ENCODE results near the gene TMEM86B. TPM values are rescaled to one million over a fixed set of nuclear protein-coding genes. Genes with fewer than 3 reads are reported as not detected.
A peak's percentile ranks its signal among the peaks of the same experiment; 100 is the strongest.
"Not testable (repeated sequence)": the region's sequence is repeated elsewhere in the genome, so short reads cannot be mapped to it uniquely, and the experiment has no call there.

TMEM86B gene
- total and polyA plus RNA-seq, 5 donors from 2014 or later: 0.25 to 13.3 (median 0.66) TPM; not detected in 1

- no peak overlapping the region for H3K4me3 Mint-ChIP-seq
- no peaks in the 10 kb centered on the region for H3K4me1 ChIP-seq (ENCODE audit: control insufficient read depth, insufficient read depth, low read length, poor library complexity, severe bottlenecking)
- H3K27ac Mint-ChIP-seq: no peak overlapping the region
- H3K27me3 Mint-ChIP-seq: no peaks in the 10 kb centered on the region
- no peak overlapping the region for H3K27ac ChIP-seq (ENCODE audit: insufficient read depth, low read length, poor library complexity, severe bottlenecking)
- no peak for ATAC-seq (ENCODE audit: low read depth in 2 of 2)
- no peak overlapping the region for H3K4me3 ChIP-seq (ENCODE audit: low read depth, low read length)
- no peaks in the 10 kb centered on the region for H3K27me3 ChIP-seq (ENCODE audit: control insufficient read depth, insufficient read depth, low read length)
- H3K36me3 Mint-ChIP-seq: peaks cover 17% of the 10 kb centered on the region
- H3K9me3 Mint-ChIP-seq: no peaks in the 10 kb centered on the region
- H3K36me3 ChIP-seq (ENCODE audit: control insufficient read depth, insufficient read depth, low read length): peaks cover 48% of the 10 kb centered on the region
- DNase-seq: no peak
- H3K9me3 ChIP-seq (ENCODE audit: control insufficient read depth in 2 of 2, low read length in 2 of 2): no peaks in the 10 kb centered on the region
- peaks cover 0 to 5% (median 0%) of the 10 kb centered on the region in 4 donors for H3K4me1 Mint-ChIP-seq
Measured at GRCh38 chr19:55228015-55228391, 560 bp downstream of the TMEM86B start.

- Histone ChIP-seq H3K27me3 (ENCODE audit: control insufficient read depth, insufficient read depth, low read length) (no peaks in the 10 kb centered on the region), H3K4me1 (ENCODE audit: control insufficient read depth, insufficient read depth, low read length, poor library complexity, severe bottlenecking) (no peaks in the 10 kb centered on the region), H3K36me3 (ENCODE audit: control insufficient read depth, insufficient read depth, low read length) (peaks cover 43% of the 10 kb centered on the region), H3K27ac (ENCODE audit: insufficient read depth, low read length, poor library complexity, severe bottlenecking) (no peak overlapping the region), H3K4me3 (ENCODE audit: low read depth, low read length) (no peak overlapping the region), H3K9me3 (ENCODE audit: control insufficient read depth in 2 of 2, low read length in 2 of 2) (no peaks in the 10 kb centered on the region)
- peak overlapping the region in 1 of 3 donors; percentile 74 for H3K27ac Mint-ChIP-seq
- H3K9me3 Mint-ChIP-seq: no peaks in the 10 kb centered on the region
- ATAC-seq (ENCODE audit: low read depth in 2 of 2) (no peak), DNase-seq (no peak)
- no peaks in the 10 kb centered on the region for H3K27me3 Mint-ChIP-seq
- H3K36me3 Mint-ChIP-seq: peaks cover 12% of the 10 kb centered on the region
- H3K4me3 Mint-ChIP-seq: no peak overlapping the region
- H3K4me1 Mint-ChIP-seq: peaks cover 0 to 5% (median 0%) of the 10 kb centered on the region in 4 donors
Measured at GRCh38 chr19:55227241-55228014, 1.1 kb downstream of the TMEM86B start.

GRCh38 chr19:55226788-55227187, 1.8 kb downstream of the TMEM86B start:
- no peak overlapping the region for H3K4me3 Mint-ChIP-seq
- no peaks in the 10 kb centered on the region for H3K9me3 Mint-ChIP-seq
- no peaks in the 10 kb centered on the region for H3K27me3 Mint-ChIP-seq
- Histone ChIP-seq H3K9me3 (ENCODE audit: control insufficient read depth in 2 of 2, low read length in 2 of 2) (no peaks in the 10 kb centered on the region), H3K4me3 (ENCODE audit: low read depth, low read length) (no peak overlapping the region), H3K36me3 (ENCODE audit: control insufficient read depth, insufficient read depth, low read length) (peaks cover 36% of the 10 kb centered on the region), H3K4me1 (ENCODE audit: control insufficient read depth, insufficient read depth, low read length, poor library complexity, severe bottlenecking) (no peaks in the 10 kb centered on the region), H3K27me3 (ENCODE audit: control insufficient read depth, insufficient read depth, low read length) (no peaks in the 10 kb centered on the region), H3K27ac (ENCODE audit: insufficient read depth, low read length, poor library complexity, severe bottlenecking) (no peak overlapping the region)
- peaks cover 0 to 5% (median 0%) of the 10 kb centered on the region in 4 donors for H3K4me1 Mint-ChIP-seq
- peak overlapping the region in 1 of 3 donors; percentile 74 for H3K27ac Mint-ChIP-seq
- H3K36me3 Mint-ChIP-seq: peaks cover 7% of the 10 kb centered on the region
- no peak for DNase-seq
- no peak for ATAC-seq (ENCODE audit: low read depth in 2 of 2)

DNA sequence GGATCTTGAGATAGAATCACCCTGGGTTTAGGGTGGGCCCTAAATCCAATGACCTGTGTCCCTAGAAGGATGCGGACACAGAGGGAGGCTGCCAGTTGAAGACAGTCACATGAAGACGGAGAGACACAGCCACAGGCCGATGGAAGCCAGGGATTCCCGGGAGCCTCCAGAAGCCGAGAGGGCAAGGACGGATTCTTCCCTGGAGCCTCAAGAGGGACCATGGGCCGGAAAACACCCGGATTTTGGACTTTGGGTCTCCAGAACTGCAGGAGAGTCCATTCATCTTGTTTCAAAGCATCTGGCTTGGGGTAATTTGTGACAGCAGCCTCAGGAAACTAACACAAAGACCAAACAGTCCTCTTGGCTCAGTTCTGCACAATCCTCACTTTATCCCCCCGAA, 2.3 kb downstream of the TMEM86B start:
- Mint-ChIP-seq H3K9me3 (peaks cover 0 to 3% (median 0%) of the 10 kb centered on the region in 7 donors), H3K27me3 (no peaks in the 10 kb centered on the region), H3K36me3 (peaks cover 10% of the 10 kb centered on the region), H3K4me3 (no peak overlapping the region), H3K27ac (peak overlapping the region in 1 of 3 donors; percentile 74), H3K4me1 (peaks cover 0 to 5% (median under 1%) of the 10 kb centered on the region in 4 donors)
- ATAC-seq (ENCODE audit: low read depth in 2 of 2) (no peak), DNase-seq (no peak)
- H3K9me3 ChIP-seq (ENCODE audit: control insufficient read depth in 2 of 2, low read length in 2 of 2): no peaks in the 10 kb centered on the region
- H3K36me3 ChIP-seq (ENCODE audit: control insufficient read depth, insufficient read depth, low read length): peaks cover 31% of the 10 kb centered on the region
- H3K27ac ChIP-seq (ENCODE audit: insufficient read depth, low read length, poor library complexity, severe bottlenecking): no peak overlapping the region
- no peaks in the 10 kb centered on the region for H3K4me1 ChIP-seq (ENCODE audit: control insufficient read depth, insufficient read depth, low read length, poor library complexity, severe bottlenecking)
- no peaks in the 10 kb centered on the region for H3K27me3 ChIP-seq (ENCODE audit: control insufficient read depth, insufficient read depth, low read length)
- no peak overlapping the region for H3K4me3 ChIP-seq (ENCODE audit: low read depth, low read length)

DNA sequence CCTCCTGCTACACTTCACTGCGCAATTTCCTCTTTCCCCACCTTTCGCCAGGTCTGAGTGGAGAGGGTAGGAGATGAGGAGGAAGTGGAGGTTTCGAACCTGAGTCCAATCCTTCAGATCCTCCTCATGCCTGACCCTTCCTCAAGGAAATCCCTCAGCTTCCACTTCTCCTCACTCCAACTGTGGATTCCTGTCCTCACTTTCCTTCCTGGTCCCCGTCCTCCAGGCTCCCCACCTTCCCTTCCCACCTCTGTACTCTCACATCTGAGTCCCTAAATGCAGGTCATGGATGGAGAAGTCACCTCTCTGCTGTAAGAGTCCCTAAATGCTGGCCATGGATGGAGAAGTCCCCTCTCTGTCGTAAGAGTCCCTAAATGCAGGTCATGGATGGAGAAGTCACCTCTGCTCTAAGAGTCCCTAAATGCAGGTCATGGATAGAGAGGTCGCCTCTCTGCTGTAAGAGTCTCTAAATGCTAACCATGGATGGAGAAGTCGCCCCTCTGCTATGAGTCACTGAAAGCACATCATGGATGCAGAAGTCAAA, 3.1 kb downstream of the TMEM86B start:
- H3K36me3 Mint-ChIP-seq: peaks cover 18% of the 10 kb centered on the region
- H3K4me3 Mint-ChIP-seq: no peak overlapping the region

GRCh38 chr19:55224679-55225414, 3.7 kb downstream of the TMEM86B start:
- H3K9me3 ChIP-seq (ENCODE audit: control insufficient read depth in 2 of 2, low read length in 2 of 2); DNase-seq; H3K4me1 Mint-ChIP-seq; H3K4me3 Mint-ChIP-seq; H3K27ac ChIP-seq (ENCODE audit: insufficient read depth, low read length, poor library complexity, severe bottlenecking); H3K27me3 ChIP-seq (ENCODE audit: control insufficient read depth, insufficient read depth, low read length); H3K27ac Mint-ChIP-seq; H3K4me3 ChIP-seq (ENCODE audit: low read depth, low read length); H3K4me1 ChIP-seq (ENCODE audit: control insufficient read depth, insufficient read depth, low read length, poor library complexity, severe bottlenecking); H3K27me3 Mint-ChIP-seq; H3K9me3 Mint-ChIP-seq; ATAC-seq (ENCODE audit: low read depth in 2 of 2): not testable (repeated sequence)
- peaks cover 21% of the 10 kb centered on the region for H3K36me3 ChIP-seq (ENCODE audit: control insufficient read depth, insufficient read depth, low read length)
- H3K36me3 Mint-ChIP-seq: peaks cover 21% of the 10 kb centered on the region

More for the DNA sequence above, 3.1 kb downstream of the TMEM86B start:
- Mint-ChIP-seq H3K9me3 (peaks cover 0 to 4% (median 0%) of the 10 kb centered on the region in 7 donors), H3K4me1 (peaks cover 0 to 5% (median under 1%) of the 10 kb centered on the region in 4 donors), H3K27me3 (no peaks in the 10 kb centered on the region), H3K27ac (peak overlapping the region in 1 of 3 donors; percentile 28)
- H3K27ac ChIP-seq (ENCODE audit: insufficient read depth, low read length, poor library complexity, severe bottlenecking): no peak overlapping the region
- no peaks in the 10 kb centered on the region for H3K4me1 ChIP-seq (ENCODE audit: control insufficient read depth, insufficient read depth, low read length, poor library complexity, severe bottlenecking)
- ATAC-seq (ENCODE audit: low read depth in 2 of 2) (no peak), DNase-seq (no peak)
- H3K27me3 ChIP-seq (ENCODE audit: control insufficient read depth, insufficient read depth, low read length): no peaks in the 10 kb centered on the region
- H3K9me3 ChIP-seq (ENCODE audit: control insufficient read depth in 2 of 2, low read length in 2 of 2): peaks cover 0 to 4% of the 10 kb centered on the region in 2 experiments
- no peak overlapping the region for H3K4me3 ChIP-seq (ENCODE audit: low read depth, low read length)
- H3K36me3 ChIP-seq (ENCODE audit: control insufficient read depth, insufficient read depth, low read length): peaks cover 24% of the 10 kb centered on the region

- Histone ChIP-seq H3K27me3 (ENCODE audit: control insufficient read depth, insufficient read depth, low read length) (no peaks in the 10 kb centered on the region), H3K4me1 (ENCODE audit: control insufficient read depth, insufficient read depth, low read length, poor library complexity, severe bottlenecking) (no peaks in the 10 kb centered on the region), H3K9me3 (ENCODE audit: control insufficient read depth in 2 of 2, low read length in 2 of 2) (peaks cover 0 to 7% of the 10 kb centered on the region in 2 experiments), H3K36me3 (ENCODE audit: control insufficient read depth, insufficient read depth, low read length) (peaks cover 18% of the 10 kb centered on the region), H3K27ac (ENCODE audit: insufficient read depth, low read length, poor library complexity, severe bottlenecking) (no peak overlapping the region), H3K4me3 (ENCODE audit: low read depth, low read length) (no peak overlapping the region)
- ATAC-seq (ENCODE audit: low read depth in 2 of 2) (no peak), DNase-seq (no peak)
- Mint-ChIP-seq H3K4me1 (peaks cover 0 to 5% (median under 1%) of the 10 kb centered on the region in 4 donors), H3K27ac (no peak overlapping the region), H3K36me3 (peaks cover 21% of the 10 kb centered on the region), H3K9me3 (peaks cover 0 to 6% (median 0%) of the 10 kb centered on the region in 7 donors), H3K4me3 (no peak overlapping the region), H3K27me3 (no peaks in the 10 kb centered on the region)
Measured at GRCh38 chr19:55224038-55224665, 4.4 kb downstream of the TMEM86B start.

Data from CD4-positive, CD25-positive, alpha-beta regulatory T cell (primary cell).